Skeletal muscle satellite cell (primary cell): ENCODE data around the gene MRPS16.

Experiments
- H3K27me3 ChIP-seq: 2 replicates; pipeline ENCODE4 v1.7.0; 2013; ENCODE audit warnings: low read length; ENCODE audit not compliant: control insufficient read depth, insufficient read depth
- H3K36me3 ChIP-seq: 2 replicates; pipeline ENCODE4 v1.7.0; 2013; ENCODE audit warnings: mild to moderate bottlenecking, control low read depth, low read length; ENCODE audit not compliant: insufficient read depth
- H3K4me1 ChIP-seq: 2 replicates; pipeline ENCODE4 v1.7.0; 2013; ENCODE audit warnings: low read length; ENCODE audit not compliant: control insufficient read depth, insufficient read depth
- H3K4me2 ChIP-seq: 2 replicates; pipeline ENCODE4 v1.7.0; 2013; ENCODE audit warnings: mild to moderate bottlenecking, low read length
- H3K4me3 ChIP-seq: 2 replicates; pipeline ENCODE4 v1.7.0; 2013; ENCODE audit warnings: low read length
- H3K9ac ChIP-seq: 2 replicates; pipeline ENCODE4 v1.7.0; 2013; ENCODE audit warnings: mild to moderate bottlenecking, low read depth, low read length, moderate library complexity
- H3K9me3 ChIP-seq: replicated peaks from 2 replicates; pipeline ENCODE4 v1.7.0; 2013; ENCODE audit warnings: mild to moderate bottlenecking, control low read depth, low read length

The MRPS16 gene

DNA sequence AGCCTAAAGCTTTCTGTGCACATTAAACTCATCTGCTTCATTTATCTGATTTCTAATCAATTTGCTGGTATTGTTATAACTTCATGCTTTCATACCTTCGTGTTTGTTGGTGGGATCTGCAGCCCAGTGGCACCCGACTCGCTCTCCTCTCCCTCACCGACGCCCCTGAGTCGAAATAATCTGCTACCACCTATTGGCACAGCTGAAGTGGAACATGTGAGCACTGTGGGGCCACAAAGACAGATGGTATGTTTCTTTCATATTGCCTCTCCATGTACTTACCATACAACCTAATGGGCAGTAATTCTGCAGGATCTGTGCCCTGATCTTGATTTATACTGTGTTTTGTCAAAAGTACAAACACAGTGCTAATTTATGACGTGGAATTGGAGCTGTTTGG, 17.7 kb downstream of the MRPS16 start:
- Histone ChIP-seq H3K4me2 (no peak overlapping the region), H3K4me3 (no peak overlapping the region), H3K9me3 (no peaks in the 10 kb centered on the region), H3K4me1 (no peaks in the 10 kb centered on the region), H3K9ac (no peak overlapping the region), H3K27me3 (no peaks in the 10 kb centered on the region), H3K36me3 (peaks cover 40% of the 10 kb centered on the region)

DNA sequence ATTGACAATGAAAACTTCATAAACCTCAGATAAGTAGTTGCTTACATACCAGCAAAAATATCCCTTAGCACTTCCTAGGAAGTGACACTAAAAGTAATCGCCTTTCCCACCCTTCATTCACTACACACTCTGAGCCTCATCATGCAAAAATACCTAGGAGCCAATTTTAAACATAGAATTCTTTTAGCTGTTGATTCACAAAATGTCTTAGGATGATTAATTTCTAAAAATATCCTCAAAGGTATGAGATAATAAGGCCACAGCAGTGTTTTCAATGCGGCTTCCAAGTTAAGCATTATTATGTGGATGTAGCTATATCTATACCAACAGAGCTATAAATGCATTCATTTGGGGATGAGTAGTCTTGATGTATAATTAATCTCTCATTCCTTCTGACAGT, 18.6 kb downstream of the MRPS16 start:
- Histone ChIP-seq H3K4me3 (no peak overlapping the region), H3K9me3 (no peaks in the 10 kb centered on the region), H3K4me2 (no peak overlapping the region), H3K4me1 (no peaks in the 10 kb centered on the region), H3K36me3 (peaks cover 32% of the 10 kb centered on the region), H3K27me3 (no peaks in the 10 kb centered on the region), H3K9ac (no peak overlapping the region)

DNA sequence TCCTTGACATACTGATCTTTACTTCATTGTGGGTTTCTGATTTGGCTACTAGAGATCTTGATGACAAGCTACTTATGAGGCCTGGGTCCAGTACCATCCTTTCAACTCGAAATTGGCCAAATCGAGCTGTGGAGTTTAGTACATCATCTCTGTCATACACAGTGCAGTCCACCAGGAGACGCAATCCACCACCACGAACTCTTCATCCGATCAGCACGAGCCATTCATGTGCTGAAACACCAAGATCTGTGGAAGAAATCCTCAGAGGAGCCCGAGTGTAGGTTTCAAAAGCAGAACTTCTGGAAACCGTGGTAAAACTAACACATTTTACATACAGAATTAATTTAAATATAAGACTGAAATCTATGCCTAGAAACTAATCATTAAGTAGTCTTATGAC, 19.6 kb downstream of the MRPS16 start:
- Histone ChIP-seq H3K9ac (no peak overlapping the region), H3K27me3 (no peaks in the 10 kb centered on the region), H3K4me2 (no peak overlapping the region), H3K4me1 (no peaks in the 10 kb centered on the region), H3K9me3 (no peaks in the 10 kb centered on the region), H3K4me3 (no peak overlapping the region), H3K36me3 (peaks cover 34% of the 10 kb centered on the region)

DNA sequence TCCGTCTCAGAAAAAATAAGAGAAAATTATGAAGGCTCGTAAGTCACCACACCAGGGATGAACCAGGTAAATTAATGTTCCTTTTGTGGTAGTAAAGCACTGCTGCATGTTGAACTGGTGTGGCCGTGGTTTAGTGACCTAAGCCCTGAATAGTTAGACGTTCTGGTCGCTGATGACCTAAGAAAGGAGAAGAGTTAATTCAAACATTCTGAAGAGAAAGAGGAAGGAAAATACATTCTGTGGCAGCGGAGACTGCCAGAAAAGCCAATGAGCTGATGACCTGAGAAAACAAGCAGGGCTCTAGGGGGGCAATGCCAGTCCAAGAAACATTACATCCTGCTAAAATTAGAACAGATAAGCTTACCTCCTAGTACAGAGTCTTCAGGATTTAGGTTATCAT, 22.9 kb downstream of the MRPS16 start:
- Histone ChIP-seq H3K36me3 (peaks cover 16% of the 10 kb centered on the region), H3K9ac (no peak overlapping the region), H3K4me3 (no peak overlapping the region)

DNA sequence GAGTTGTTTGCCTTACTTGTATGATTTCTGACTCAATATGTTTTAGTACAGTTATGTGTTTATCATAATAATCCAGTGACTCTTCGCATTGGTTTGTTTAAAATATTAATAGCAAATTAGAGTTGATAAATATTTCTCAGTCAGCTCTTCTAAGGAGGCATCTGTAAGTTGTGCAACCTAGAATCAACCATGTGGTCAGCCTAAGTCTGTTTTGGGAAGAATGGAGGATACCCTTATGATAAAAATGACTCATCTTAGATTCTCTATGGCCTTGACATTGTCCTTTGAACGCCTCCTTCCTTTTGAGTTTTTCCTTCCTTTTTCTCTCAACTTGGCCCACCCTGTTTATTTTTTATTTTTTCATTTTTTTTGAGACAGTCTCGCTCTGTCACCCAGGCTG, 24.2 kb downstream of the MRPS16 start:
- Histone ChIP-seq H3K4me3 (no peak overlapping the region), H3K27me3 (no peaks in the 10 kb centered on the region), H3K36me3 (peaks cover 7% of the 10 kb centered on the region), H3K9me3 (no peaks in the 10 kb centered on the region), H3K4me1 (no peaks in the 10 kb centered on the region), H3K9ac (no peak overlapping the region), H3K4me2 (no peak overlapping the region)

More for the DNA sequence above, 22.9 kb downstream of the MRPS16 start:
- no peaks in the 10 kb centered on the region for H3K27me3 ChIP-seq
- H3K4me2 ChIP-seq = no peak overlapping the region
- no peaks in the 10 kb centered on the region for H3K4me1 ChIP-seq
- no peaks in the 10 kb centered on the region for H3K9me3 ChIP-seq

DNA sequence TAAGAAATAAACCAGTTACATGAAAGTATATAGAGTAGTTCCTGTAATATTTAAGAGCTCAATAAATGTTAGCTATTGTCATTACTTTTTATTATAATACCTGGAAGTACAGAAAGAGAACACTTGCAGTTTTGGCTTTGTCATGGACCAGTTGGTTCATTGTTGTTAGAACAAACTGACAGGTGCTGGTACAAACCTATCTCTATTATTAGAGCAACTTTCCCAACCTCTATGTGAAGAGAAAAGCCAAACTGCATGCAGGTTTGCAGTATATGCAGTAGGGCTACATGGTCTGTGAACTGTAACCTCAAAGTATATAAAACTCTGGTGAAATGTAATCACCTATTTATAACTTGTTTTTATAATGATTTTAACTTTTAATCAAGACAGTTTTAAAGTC, 25.8 kb downstream of the MRPS16 start:
- Histone ChIP-seq H3K9ac (no peak overlapping the region), H3K4me3 (no peak overlapping the region), H3K36me3 (peaks cover 7% of the 10 kb centered on the region), H3K4me1 (no peaks in the 10 kb centered on the region), H3K27me3 (no peaks in the 10 kb centered on the region), H3K9me3 (no peaks in the 10 kb centered on the region), H3K4me2 (no peak overlapping the region)

DNA sequence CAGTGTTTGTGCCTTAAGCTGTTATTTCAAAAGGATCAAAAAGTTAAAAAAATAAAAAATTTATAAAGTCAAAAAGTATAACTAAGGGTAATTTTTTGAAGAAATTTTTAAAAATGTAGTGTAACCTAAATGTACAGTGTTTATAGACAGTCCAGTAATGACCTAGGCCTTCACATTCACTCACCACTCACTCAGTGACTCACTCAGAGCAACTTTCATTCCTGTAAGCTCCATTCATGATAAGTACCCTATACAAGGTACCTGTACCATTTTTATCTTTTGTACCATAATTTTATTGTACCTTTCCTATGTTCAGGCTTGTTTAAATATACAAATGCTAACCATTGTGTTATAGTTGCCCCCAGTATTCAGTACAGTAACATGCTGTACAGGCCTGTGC, 26.9 kb downstream of the MRPS16 start:
- Histone ChIP-seq H3K36me3 (peaks cover 4% of the 10 kb centered on the region), H3K9me3 (no peaks in the 10 kb centered on the region), H3K27me3 (no peaks in the 10 kb centered on the region), H3K4me1 (no peaks in the 10 kb centered on the region), H3K4me3 (no peak overlapping the region), H3K4me2 (no peak overlapping the region), H3K9ac (no peak overlapping the region)

DNA sequence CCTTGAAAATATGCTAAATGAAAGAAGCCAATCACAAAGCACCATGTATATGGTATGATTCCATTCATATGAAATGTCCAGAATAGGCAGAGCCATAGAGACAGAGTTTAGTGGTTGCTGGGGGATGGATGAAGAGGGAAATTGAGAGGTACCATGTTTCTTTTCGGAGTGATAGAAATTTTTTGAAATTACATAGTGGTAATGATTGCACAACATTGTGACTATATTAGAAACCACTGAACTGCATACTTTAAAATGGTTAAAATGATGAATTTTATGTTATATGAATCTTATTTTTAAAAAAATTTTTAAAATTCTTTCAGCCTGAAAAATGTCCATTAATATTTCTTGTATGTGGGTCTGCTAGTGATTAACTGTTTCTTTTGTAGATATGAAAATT, 31.5 kb downstream of the MRPS16 start:
- no peak overlapping the region for H3K4me3 ChIP-seq
- H3K9ac ChIP-seq = no peak overlapping the region
- peaks cover 4% of the 10 kb centered on the region for H3K4me1 ChIP-seq
- no peaks in the 10 kb centered on the region for H3K9me3 ChIP-seq
- H3K36me3 ChIP-seq = peaks cover 20% of the 10 kb centered on the region
- no peak overlapping the region for H3K4me2 ChIP-seq
- no peaks in the 10 kb centered on the region for H3K27me3 ChIP-seq

DNA sequence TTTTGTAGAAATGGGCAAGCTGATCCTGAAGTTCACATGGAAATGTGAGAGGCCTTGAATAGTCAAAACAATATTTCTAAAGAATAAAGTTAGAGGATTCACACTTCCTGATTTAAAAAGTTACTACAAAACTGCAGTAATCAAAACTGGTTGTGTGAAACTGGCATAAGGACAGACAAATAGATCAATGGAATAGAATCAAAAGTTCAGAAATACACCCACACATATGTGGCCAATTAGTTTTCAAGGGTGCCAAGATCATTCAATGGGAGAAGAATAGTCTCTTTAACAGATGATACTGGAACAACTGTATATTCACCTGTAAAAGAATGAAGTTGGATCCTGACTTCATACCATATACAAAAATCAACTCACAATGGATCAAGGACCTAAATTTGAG, 33.1 kb downstream of the MRPS16 start:
- peaks cover 4% of the 10 kb centered on the region for H3K4me1 ChIP-seq
- H3K4me3 ChIP-seq = no peak overlapping the region
- no peaks in the 10 kb centered on the region for H3K9me3 ChIP-seq
- no peak overlapping the region for H3K4me2 ChIP-seq
- H3K27me3 ChIP-seq = no peaks in the 10 kb centered on the region
- H3K36me3 ChIP-seq = peaks cover 20% of the 10 kb centered on the region
- H3K9ac ChIP-seq = no peak overlapping the region

DNA sequence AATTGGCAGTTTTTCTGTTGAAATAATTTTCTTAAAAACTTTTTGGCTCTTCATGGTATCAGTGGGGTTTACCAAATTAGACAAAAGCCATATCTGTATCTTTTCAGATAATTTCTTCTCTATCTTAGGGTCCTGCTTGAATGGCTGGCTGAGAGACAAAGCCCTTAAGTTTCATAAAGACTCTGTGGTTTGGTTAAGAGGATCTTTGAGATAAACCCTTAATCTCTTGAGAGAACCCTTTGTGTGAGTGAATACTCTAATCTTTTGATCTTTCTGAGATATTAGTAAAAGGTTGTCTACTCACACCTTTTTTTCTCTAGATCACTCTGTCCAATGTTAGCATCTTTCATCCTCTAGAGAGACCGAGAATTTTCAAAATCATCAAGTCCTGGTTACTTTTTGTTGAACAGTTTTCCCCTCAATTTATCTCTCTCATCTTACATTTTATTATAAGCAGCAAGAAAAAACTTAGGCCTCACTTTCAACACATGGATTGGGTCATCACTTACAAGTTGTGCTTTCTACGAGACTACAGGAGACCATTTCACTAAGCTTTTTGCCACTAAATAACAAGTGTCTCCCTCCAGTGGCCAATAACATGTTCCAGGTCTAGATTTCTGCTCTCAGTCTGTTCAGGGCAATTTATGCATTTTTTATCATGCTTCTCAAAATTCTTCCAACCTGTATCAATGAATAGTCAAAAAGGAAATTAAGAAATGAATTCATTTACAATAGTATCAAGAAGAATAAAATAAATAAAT, 33.8 kb downstream of the MRPS16 start:
- no peak overlapping the region for H3K4me2 ChIP-seq
- peaks cover 20% of the 10 kb centered on the region for H3K36me3 ChIP-seq
- H3K9me3 ChIP-seq = no peaks in the 10 kb centered on the region

DNA sequence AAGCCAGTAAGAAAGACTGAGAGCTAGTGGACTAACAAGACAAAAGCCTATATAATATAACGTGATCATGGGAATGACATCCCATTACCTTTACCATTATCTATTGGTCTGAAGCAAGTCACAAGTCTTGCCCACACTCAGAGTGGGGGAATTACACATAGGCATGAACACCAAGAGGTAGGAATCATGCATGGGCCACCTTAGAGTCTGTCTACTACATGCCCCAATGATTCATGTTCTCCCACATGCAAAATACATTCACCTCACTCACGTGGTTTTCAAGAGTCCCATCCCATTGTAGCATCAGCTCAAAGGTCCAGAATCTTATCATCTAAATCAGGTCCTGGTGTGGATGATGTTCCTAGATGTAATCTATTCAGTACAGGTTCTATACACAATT, 34.8 kb downstream of the MRPS16 start:
- H3K4me1 ChIP-seq = peaks cover 4% of the 10 kb centered on the region

More for the DNA sequence above, 33.8 kb downstream of the MRPS16 start:
- Histone ChIP-seq H3K9ac (no peak overlapping the region), H3K27me3 (no peaks in the 10 kb centered on the region), H3K4me3 (no peak overlapping the region), H3K4me1 (peaks cover 4% of the 10 kb centered on the region)

DNA sequence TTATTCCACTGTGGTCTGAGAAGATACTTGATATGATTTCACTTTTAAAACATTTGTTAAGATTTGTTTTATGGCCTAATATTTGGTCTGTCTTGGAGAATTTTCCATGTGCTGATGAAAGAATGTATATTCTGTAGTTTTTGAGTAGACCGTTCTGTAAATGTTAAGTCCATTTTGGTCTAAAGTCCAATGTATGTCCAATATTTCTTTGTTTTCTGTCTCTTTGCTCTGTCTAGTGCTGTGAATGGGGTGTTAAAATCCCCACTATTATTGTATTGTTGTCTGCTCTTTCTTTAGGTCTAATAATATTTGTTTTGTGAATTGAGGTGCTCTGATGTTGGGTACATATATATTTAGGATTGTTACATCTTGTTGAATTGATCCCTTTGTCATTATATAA, 36.7 kb downstream of the MRPS16 start:
- Histone ChIP-seq H3K36me3 (peaks cover 20% of the 10 kb centered on the region), H3K27me3 (no peaks in the 10 kb centered on the region), H3K9ac (no peak overlapping the region), H3K4me2 (no peak overlapping the region), H3K9me3 (no peaks in the 10 kb centered on the region), H3K4me3 (no peak overlapping the region), H3K4me1 (peaks cover 4% of the 10 kb centered on the region)

More for the DNA sequence above, 34.8 kb downstream of the MRPS16 start:
- Histone ChIP-seq H3K36me3 (peaks cover 20% of the 10 kb centered on the region), H3K9me3 (no peaks in the 10 kb centered on the region), H3K4me3 (no peak overlapping the region), H3K4me2 (no peak overlapping the region), H3K9ac (no peak overlapping the region), H3K27me3 (no peaks in the 10 kb centered on the region)
